Hepatocyte (in vitro differentiated cells): ENCODE data around the gene OBSCN.

Experiments used
- CTCF ChIP-seq: fragments of 200-600 bp; sonication (generic); IDR thresholded peaks from 2 replicates; pipeline ENCODE4 v1.5.1; 2016; ENCODE audit warnings: antibody characterized with exemption, mild to moderate bottlenecking; ENCODE audit not compliant: poor library complexity
- EZH2 ChIP-seq: fragments of 200-600 bp; sonication (generic); IDR thresholded peaks from 2 replicates; pipeline ENCODE4 v1.6.1; 2016; ENCODE audit warnings: antibody characterized with exemption, mild to moderate bottlenecking, borderline replicate concordance

GRCh38 chr1:228372183-228373003 is 164.5 kb downstream of the OBSCN start:
- TF ChIP-seq CTCF (no peak), EZH2 (no peak)
